Liver (tissue), 9 donors: ENCODE results near the gene DNASE2. TPM values are rescaled to one million over a fixed set of nuclear protein-coding genes. Genes with fewer than 3 reads are reported as not detected.

ENCODE experiments used
- DNase-seq: peaks from one replicate; pipeline ENCODE4 v3.0.0-alpha.2; 2017; ENCODE audit warnings: low spot score
- H3K27ac ChIP-seq, 2 donors: one replicate each; pipeline ENCODE4 v1.7.0; 2013; ENCODE audit warnings: inconsistent platforms in 2 of 2, low read length in 2 of 2, control low read depth in 1 of 2, low read depth in 1 of 2, mild to moderate bottlenecking in 1 of 2
- H3K27me3 ChIP-seq, 4 donors: one replicate each; pipeline versions ENCODE4 v1.6.1 to v1.7.0; 2013; ENCODE audit warnings: low read length in 3 of 4, inconsistent platforms in 1 of 4, mild to moderate bottlenecking in 1 of 4, moderate library complexity in 1 of 4; ENCODE audit not compliant: control insufficient read depth in 4 of 4, insufficient read depth in 4 of 4
- H3K36me3 ChIP-seq, 4 donors: one replicate each; pipeline versions ENCODE4 v1.6.1 to v1.7.0; 2013; ENCODE audit warnings: low read length in 3 of 4, mild to moderate bottlenecking in 3 of 4, low read depth in 1 of 4, moderate library complexity in 1 of 4; ENCODE audit not compliant: control insufficient read depth in 4 of 4, insufficient read depth in 3 of 4
- H3K4me1 ChIP-seq, 4 donors: one replicate each; pipeline versions ENCODE4 v1.6.1 to v1.7.0; 2013; ENCODE audit warnings: low read length in 3 of 4, mild to moderate bottlenecking in 3 of 4, moderate library complexity in 1 of 4; ENCODE audit not compliant: control insufficient read depth in 4 of 4, insufficient read depth in 4 of 4
- H3K4me3 ChIP-seq, 3 donors: one replicate each; pipeline versions ENCODE4 v1.6.1 to v1.7.0; 2013; ENCODE audit warnings: low read length in 3 of 3, control low read depth in 1 of 3, low read depth in 1 of 3, mild to moderate bottlenecking in 1 of 3
- H3K9ac ChIP-seq, 2 donors: one replicate each; pipeline ENCODE4 v1.7.0; 2013; ENCODE audit warnings: low read length in 2 of 2, mild to moderate bottlenecking in 2 of 2, moderate library complexity in 2 of 2, control low read depth in 1 of 2, low read depth in 1 of 2
- H3K9me3 ChIP-seq, 4 donors: one replicate each; pipeline versions ENCODE4 v1.6.1 to v1.7.0; 2013; ENCODE audit warnings: low read length in 3 of 4; ENCODE audit not compliant: control insufficient read depth in 4 of 4
- ATF3 ChIP-seq: IDR thresholded peaks from 2 replicates; pipeline ENCODE4 v1.6.1; 2016; ENCODE audit warnings: antibody characterized with exemption
- CTCF ChIP-seq: fragments of 150-350 bp; IDR thresholded peaks from 2 replicates; pipeline ENCODE4 v1.5.1; 2017; ENCODE audit warnings: improper control_type of control experiment, low read depth, low read length; ENCODE audit not compliant: missing input control
- EGR1 ChIP-seq, 2 donors: IDR thresholded peaks; 2 replicates each; pipeline ENCODE4 v1.6.1; 2016 to 2018; ENCODE audit warnings: antibody characterized with exemption in 2 of 2, low read depth in 2 of 2
- FOXA1 ChIP-seq: IDR thresholded peaks from 2 replicates; pipeline ENCODE4 v1.6.1; 2016; ENCODE audit warnings: antibody characterized with exemption
- FOXA2 ChIP-seq: IDR thresholded peaks from 2 replicates; pipeline ENCODE4 v1.6.1; 2016; ENCODE audit warnings: antibody characterized with exemption
- GABPA ChIP-seq, 2 donors: IDR thresholded peaks in 1 of 2; conservative IDR thresholded peaks in 1 of 2; 2 replicates each; pipeline ENCODE4 v1.6.1; 2016; ENCODE audit warnings: antibody characterized with exemption in 2 of 2, mild to moderate bottlenecking in 1 of 2, moderate library complexity in 1 of 2
- HNF4A ChIP-seq, 2 donors: conservative IDR thresholded peaks; 2 replicates each; pipeline ENCODE4 v1.6.1; 2016; ENCODE audit warnings: antibody characterized with exemption in 2 of 2, mild to moderate bottlenecking in 2 of 2
- HNF4G ChIP-seq: IDR thresholded peaks from 2 replicates; pipeline ENCODE4 v1.6.1; 2016; ENCODE audit warnings: antibody characterized with exemption
- JUND ChIP-seq, 2 donors: IDR thresholded peaks; 2 replicates each; pipeline ENCODE4 v1.6.1; 2016; ENCODE audit warnings: antibody characterized with exemption in 2 of 2
- MAX ChIP-seq: IDR thresholded peaks from 2 replicates; pipeline ENCODE4 v1.6.1; 2016; ENCODE audit warnings: antibody characterized with exemption
- RAD21 ChIP-seq, 2 donors: IDR thresholded peaks; 2 replicates each; pipeline ENCODE4 v1.6.1; 2016; ENCODE audit warnings: antibody characterized with exemption in 2 of 2, mild to moderate bottlenecking in 2 of 2
- REST ChIP-seq: IDR thresholded peaks from 2 replicates; pipeline ENCODE4 v1.6.1; 2016; ENCODE audit warnings: antibody characterized with exemption, mild to moderate bottlenecking
- RXRA ChIP-seq, 2 donors: IDR thresholded peaks; 2 replicates each; pipeline ENCODE4 v1.6.1; 2017 to 2018; ENCODE audit warnings: antibody characterized with exemption in 2 of 2, mild to moderate bottlenecking in 1 of 2
- SP1 ChIP-seq: IDR thresholded peaks from 2 replicates; pipeline ENCODE4 v1.6.1; 2018; ENCODE audit warnings: antibody characterized with exemption, mild to moderate bottlenecking
- TAF1 ChIP-seq: conservative IDR thresholded peaks from 2 replicates; pipeline ENCODE4 v1.6.1; 2016; ENCODE audit warnings: antibody characterized with exemption, mild to moderate bottlenecking
- YY1 ChIP-seq: IDR thresholded peaks from 2 replicates; pipeline ENCODE4 v1.6.1; 2016; ENCODE audit warnings: antibody characterized with exemption, mild to moderate bottlenecking
- ZBTB33 ChIP-seq: IDR thresholded peaks from 2 replicates; pipeline ENCODE4 v1.6.1; 2016; ENCODE audit warnings: antibody characterized with exemption
- WGBS: extraction: QIAGEN DNeasy Blood & Tissue Kit; methylation state at CpG from one replicate; pipeline ENCODE4 v1.1.7; 2013; 5-methylcytosine and 5-hydroxymethylcytosine counted together
- polyA plus RNA-seq, 2 donors: library from polyadenylated mRNA; stranded (reverse) in 1 of 2; unstranded in 1 of 2; fragments of 200-250 nt in 1 of 2; fragments of >200 nt in 1 of 2; fragmentation: Nextera tagmentation in 1 of 2; extraction: Ambion mirVana in 1 of 2; gene quantifications; one replicate each; pipeline versions ENCODE4 v1.2.1 to v1.2.3, GENCODE V29; 2013 to 2015
- total RNA-seq, 2 donors: library from RNA; depleted of rRNA; stranded (reverse); fragments of >200 nt; gene quantifications; one replicate each; pipeline ENCODE4 v1.2.3, GENCODE V29; 2014
- donor health status: healthy.
- donor health status: healthy.
- donor health status: healthy.
- donor health status: healthy.
- donor health status: healthy.

Gene DNASE2
- total and polyA plus RNA-seq, 4 donors = 11.3 to 18.4 (median 12.8) TPM

DNA sequence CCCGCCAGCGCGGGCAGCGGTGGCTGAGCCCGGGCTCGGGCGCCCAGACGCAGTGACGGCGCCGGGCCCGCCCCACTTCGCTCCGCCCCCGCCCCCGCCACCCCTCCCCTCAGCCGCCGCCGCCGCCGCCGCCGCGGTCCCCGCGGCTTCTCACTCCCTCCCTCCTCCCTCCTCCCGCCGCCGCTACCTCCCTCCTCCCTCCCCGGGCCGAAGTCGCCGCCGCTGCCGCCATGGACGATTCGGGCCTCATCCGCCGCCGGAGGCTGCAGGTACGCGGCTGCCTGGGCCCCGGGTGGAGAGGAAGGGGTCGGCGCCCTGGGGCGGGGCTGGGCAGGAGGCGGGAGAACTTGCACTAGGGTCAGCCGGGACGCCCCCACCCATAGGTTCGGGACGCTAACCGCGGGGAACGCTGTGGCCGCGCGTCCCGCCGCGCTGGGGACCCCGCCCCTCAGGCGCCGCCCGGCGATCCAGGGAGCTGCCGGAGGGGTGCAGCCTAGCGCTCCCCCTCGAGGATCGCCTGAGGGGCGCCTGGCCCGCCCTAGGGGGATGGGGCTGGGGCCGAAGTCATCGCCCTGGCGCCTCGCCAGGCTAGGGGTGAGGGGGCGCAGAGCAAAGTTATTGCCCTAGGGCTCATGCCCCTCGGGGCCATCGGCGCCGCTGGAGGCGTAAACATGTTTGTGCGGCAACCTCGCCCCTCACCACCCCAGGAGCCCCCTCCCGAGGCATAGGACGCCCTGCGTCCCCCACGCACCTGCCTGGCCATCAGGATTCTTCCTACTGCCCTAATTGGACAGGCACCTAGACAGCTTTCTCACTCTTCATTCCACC is 47.3 kb downstream of the DNASE2 start:
- Histone ChIP-seq H3K27me3 (peaks cover 0 to 20% (median 17%) of the 10 kb centered on the region in 4 donors), H3K9ac (no peak overlapping the region), H3K27ac (no peak overlapping the region), H3K9me3 (no peaks in the 10 kb centered on the region), H3K4me3 (peak overlapping the region in 1 of 3 donors; percentile 52), H3K36me3 (no peaks in the 10 kb centered on the region), H3K4me1 (peaks cover 0 to 15% (median 4%) of the 10 kb centered on the region in 4 donors)
- no peak for DNase-seq
- 2% methylated on average over 84 of the region's 87 CpGs for WGBS
- TF ChIP-seq YY1 (no peak), REST (no peak), ATF3 (no peak), SP1 (no peak), ZBTB33 (no peak), JUND (IDR thresholded peaks at IDR 0.05) (no peak), RXRA (IDR thresholded peaks at IDR 0.05) (no peak), FOXA1 (no peak), HNF4A (conservative IDR thresholded peaks at IDR 0.05) (no peak), MAX (no peak), GABPA (IDR thresholded peaks at IDR 0.05 in 1 of 2, conservative IDR thresholded peaks at IDR 0.05 in 1 of 2) (no peak), RAD21 (IDR thresholded peaks at IDR 0.05) (no peak), FOXA2 (no peak)

GRCh38 chr19:12833418-12833737 is 47.9 kb downstream of the DNASE2 start:
- TF ChIP-seq RXRA (IDR thresholded peaks at IDR 0.05) (no peak), FOXA1 (no peak), REST (no peak), GABPA (IDR thresholded peaks at IDR 0.05 in 1 of 2, conservative IDR thresholded peaks at IDR 0.05 in 1 of 2) (no peak), ATF3 (no peak), TAF1 (no peak), HNF4G (no peak), SP1 (no peak), CTCF (no peak), EGR1 (IDR thresholded peaks at IDR 0.05; ENCODE audit: low read depth in 2 of 2) (no peak), FOXA2 (no peak)

More at GRCh38 chr19:12833418-12833737, 47.9 kb downstream of the DNASE2 start:
- DNase-seq = no peak
- no peaks in the 10 kb centered on the region for H3K36me3 ChIP-seq
- 3% methylated on average over 5 of the region's 5 CpGs for WGBS
- H3K4me1 ChIP-seq = peaks cover 0 to 19% (median 4%) of the 10 kb centered on the region in 4 donors
- H3K9me3 ChIP-seq = no peaks in the 10 kb centered on the region
- H3K4me3 ChIP-seq = peak overlapping the region in 1 of 3 donors; percentile 52
- H3K27ac ChIP-seq = no peak overlapping the region
- H3K9ac ChIP-seq = no peak overlapping the region
- peaks cover 0 to 20% (median 17%) of the 10 kb centered on the region in 4 donors for H3K27me3 ChIP-seq
